HCT116 (cell line): Measurements from ENCODE around the gene MAP3K21. TPM values are rescaled to one million over a fixed set of nuclear protein-coding genes. Genes with fewer than 3 reads are reported as not detected.

Experiments used
- ATAC-seq: fragments of 200-7000 bp; cut with Tn5 transposase; 2 replicates; pipeline ENCODE4 v1.9.1; 2020; ENCODE audit warnings: mild to moderate bottlenecking, moderate library complexity
- BruUV-seq: library from RNA; stranded (reverse); fragments of 400-500 nt; replicated peaks from 2 replicates; lab custom pipeline; 2021; lab: Mats Ljungman, UMichigan
- CTCF ChIA-PET: fragments of 300-600 bp; sonication (Branson Sonifier 250); formaldehyde crosslinking; loops from one replicate; lab custom pipeline; 2021; ENCODE audit warnings: antibody characterized with exemption; lab: Charles Lee
- POLR2A ChIA-PET: fragments of 300-600, 350-600 bp; sonication (Branson Sonifier 250); formaldehyde crosslinking; loops from one replicate; lab custom pipeline; 2021; ENCODE audit warnings: antibody characterized with exemption; lab: Charles Lee
- RAD21 ChIA-PET, 2 experiments: fragments of 300-600 bp; sonication (Branson Sonifier 250); formaldehyde crosslinking; loops; one replicate each; lab custom pipeline; 2023; ENCODE audit warnings: low total read pairs in 2 of 2; ENCODE audit not compliant: uncharacterized antibody in 2 of 2, unreplicated experiment in 2 of 2, low non-redundant PET in 1 of 2; lab: Charles Lee
- DNase-seq: peaks from one replicate; pipeline ENCODE4 v3.0.0-alpha.2; 2010; ENCODE audit warnings: low read depth, low spot score
- H2AFZ ChIP-seq: fragments of 200-600 bp; shearing (Covaris generic), sonication (generic); 2 replicates; pipeline ENCODE4 v1.6.1; 2017; ENCODE audit warnings: low read depth, mixed run types, mixed read lengths, antibody characterized with exemption, low read length; ENCODE audit not compliant: poor library complexity, severe bottlenecking
- H3K27ac ChIP-seq: 2 replicates; pipeline ENCODE4 v1.5.1; 2012; ENCODE audit warnings: low read depth, low read length
- H3K27me3 ChIP-seq: fragments of 200-600 bp; sonication (generic); 2 replicates; pipeline ENCODE4 v1.6.1; 2016; ENCODE audit warnings: mixed run types, low read length, mixed read lengths; ENCODE audit not compliant: insufficient read depth
- H3K36me3 ChIP-seq, 2 experiments: fragments of 200-500 bp in 1 of 2; fragments of 200-600 bp in 1 of 2; sonication (Bioruptor generic) in 1 of 2; sonication (generic) in 1 of 2; 2 replicates each; pipeline versions ENCODE4 v1.5.1 to v1.6.1; 2014 to 2016; ENCODE audit warnings: low read length in 2 of 2, inconsistent platforms in 1 of 2, mixed read lengths in 1 of 2, mixed run types in 1 of 2; ENCODE audit not compliant: insufficient read depth in 2 of 2, control insufficient read depth in 1 of 2
- H3K4me1 ChIP-seq, 2 experiments: fragments of 200-600 bp in 1 of 2; sonication (generic) in 1 of 2; 2 replicates each; pipeline versions ENCODE4 v1.5.1 to v1.6.1; 2012 to 2017; ENCODE audit warnings: low read length in 2 of 2, inconsistent platforms in 1 of 2, mild to moderate bottlenecking in 1 of 2, mixed read lengths in 1 of 2, mixed run types in 1 of 2, moderate library complexity in 1 of 2; ENCODE audit not compliant: insufficient read depth in 2 of 2, control insufficient read depth in 1 of 2
- H3K4me2 ChIP-seq: fragments of 200-600 bp; sonication (generic); 2 replicates; pipeline ENCODE4 v1.6.1; 2017; ENCODE audit warnings: mixed run types, low read length, mixed read lengths
- H3K4me3 ChIP-seq, 2 experiments: fragments of 200-600 bp in 1 of 2; sonication (generic) in 1 of 2; replicated peaks in 1 of 2; 2 replicates each; pipeline ENCODE4 v1.5.1; 2011 to 2016; ENCODE audit warnings: low read length in 2 of 2, control low read depth in 1 of 2, low read depth in 1 of 2, mild to moderate bottlenecking in 1 of 2, mixed read lengths in 1 of 2, mixed run types in 1 of 2
- H3K79me2 ChIP-seq: fragments of 200-600 bp; sonication (generic); 2 replicates; pipeline ENCODE4 v1.6.1; 2017; ENCODE audit warnings: mild to moderate bottlenecking, mixed run types, low read length, moderate library complexity, mixed read lengths; ENCODE audit not compliant: insufficient read depth
- H3K9ac ChIP-seq: fragments of 200-600 bp; sonication (generic); 2 replicates; pipeline ENCODE4 v1.6.1; 2016; ENCODE audit warnings: low read length, mixed read lengths
- H3K9me2 ChIP-seq: fragments of 200-600 bp; sonication (generic), shearing (Covaris generic); 2 replicates; pipeline ENCODE4 v1.6.1; 2017; ENCODE audit warnings: mixed run types, mild to moderate bottlenecking, moderate library complexity; ENCODE audit not compliant: insufficient read depth
- H3K9me3 ChIP-seq, 2 experiments: fragments of 200-500 bp in 1 of 2; fragments of 200-600 bp in 1 of 2; sonication (Bioruptor generic) in 1 of 2; sonication (generic) in 1 of 2; 2 replicates each; pipeline ENCODE4 v1.6.1; 2014 to 2017; ENCODE audit warnings: low read length in 2 of 2, mixed read lengths in 2 of 2, inconsistent platforms in 1 of 2, low read depth in 1 of 2, mild to moderate bottlenecking in 1 of 2, mixed run types in 1 of 2, moderate library complexity in 1 of 2; ENCODE audit not compliant: control insufficient read depth in 1 of 2, insufficient read depth in 1 of 2
- H4K20me1 ChIP-seq: fragments of 200-600 bp; sonication (generic), shearing (Covaris generic); 2 replicates; pipeline ENCODE4 v1.6.1; 2017; ENCODE audit warnings: mixed run types, mild to moderate bottlenecking, moderate library complexity; ENCODE audit not compliant: insufficient read depth
- EGR1 ChIP-seq: IDR thresholded peaks from 2 replicates; pipeline ENCODE4 v1.6.1; 2012; ENCODE audit warnings: low read depth
- ELF1 ChIP-seq: IDR thresholded peaks from 2 replicates; pipeline ENCODE4 v1.6.1; 2012; ENCODE audit warnings: low read depth, borderline replicate concordance
- EZH2phosphoT487 ChIP-seq: fragments of 200-600 bp; IDR thresholded peaks from 2 replicates; pipeline ENCODE4 v1.6.1; 2018; ENCODE audit warnings: antibody characterized with exemption, borderline replicate concordance
- MAX ChIP-seq: IDR thresholded peaks from 2 replicates; pipeline ENCODE4 v1.6.1; 2012
- POLR2AphosphoS5 ChIP-seq: IDR thresholded peaks from 2 replicates; pipeline ENCODE4 v1.6.1; 2011; ENCODE audit warnings: mild to moderate bottlenecking, low read depth, low read length, moderate library complexity
- RAD21 ChIP-seq: IDR thresholded peaks from 2 replicates; pipeline ENCODE4 v1.6.1; 2012; ENCODE audit warnings: low read depth, mild to moderate bottlenecking
- REST ChIP-seq: IDR thresholded peaks from 2 replicates; pipeline ENCODE4 v1.6.1; 2012; ENCODE audit warnings: low read depth
- SIN3A ChIP-seq: IDR thresholded peaks from 2 replicates; pipeline ENCODE4 v1.6.1; 2012; ENCODE audit warnings: low read depth
- SP1 ChIP-seq: IDR thresholded peaks from 2 replicates; pipeline ENCODE4 v1.6.1; 2012; ENCODE audit warnings: low read depth
- TCF7L2 ChIP-seq: IDR thresholded peaks from 2 replicates; pipeline ENCODE4 v1.7.0; 2011; ENCODE audit warnings: borderline replicate concordance, inconsistent platforms; ENCODE audit not compliant: insufficient read depth, insufficient read length; ENCODE audit errors: extremely low read depth
- YY1 ChIP-seq: IDR thresholded peaks from 2 replicates; pipeline ENCODE4 v1.6.1; 2011; ENCODE audit warnings: low read length, low read depth, moderate library complexity, mild to moderate bottlenecking; ENCODE audit not compliant: insufficient replicate concordance; ENCODE audit errors: extremely low read depth
- intact Hi-C: fragments of 100-400 bp; cut with micrococcal nuclease; formaldehyde crosslinking; loops from 2 replicates; pipeline ENCODE4 v1.10.0; 2022
- total RNA-seq: library from RNA; stranded (reverse); gene quantifications from one replicate; pipeline ENCODE4 v1.2.1, GENCODE V29; 2021; ENCODE audit not compliant: unreplicated experiment

MAP3K21 gene
- total RNA-seq, 1 experiment from 2014 or later: 19.1 TPM

- no peak overlapping the region for H3K27ac ChIP-seq
- TF ChIP-seq EZH2phosphoT487: no peak
- no peak for TF ChIP-seq MAX
- no peak for TF ChIP-seq SP1
- TF ChIP-seq TCF7L2: no peak
- TF ChIP-seq REST: no peak
- TF ChIP-seq RAD21: no peak
- TF ChIP-seq SIN3A: no peak
- no peak for TF ChIP-seq POLR2AphosphoS5
- no peak for TF ChIP-seq EGR1
- no peak for TF ChIP-seq ELF1
- TF ChIP-seq YY1: no peak
- ChIA-PET CTCF (no interaction called here), RAD21 (no interaction called here), POLR2A (interaction anchor here (2.2 kb wide), 1 partner anchor 9 kb away, joined by 6 read pairs; no protein-coding TSS in a partner anchor)
- peaks cover 4% of the 10 kb centered on the region in 2 experiments; a peak in 1 of 4 replicates for H3K36me3 ChIP-seq
- no TSS peak for BruUV-seq
- no peak overlapping the region for H3K9ac ChIP-seq
- peaks cover 7% of the 10 kb centered on the region; the same call in 1 of the 2 replicates for H3K79me2 ChIP-seq
- peaks cover 5% of the 10 kb centered on the region; the same call in 1 of the 2 replicates for H4K20me1 ChIP-seq
- H3K9me2 ChIP-seq: no peaks in the 10 kb centered on the region
- peaks cover 0 to 4% of the 10 kb centered on the region in 2 experiments; a peak in 1 of 4 replicates for H3K4me1 ChIP-seq
- no peaks in the 10 kb centered on the region for H3K9me3 ChIP-seq
- DNase-seq: no peak
- no peak for ATAC-seq
- no peaks in the 10 kb centered on the region for H3K27me3 ChIP-seq
- H3K4me2 ChIP-seq: no peak overlapping the region
- intact Hi-C loops: loop anchor here (5.0 kb wide), 1 partner anchor 752 kb away; no protein-coding TSS in a partner anchor
- H3K4me3 ChIP-seq: no peak overlapping the region
- no peak overlapping the region for H2AFZ ChIP-seq
These were observed 33.1 kb downstream of the MAP3K21 start for GRCh38 chr1:233360525-233361102.
